SK-N-SH (cell line): ENCODE results near the gene NFILZ. TPM values are rescaled to one million over a fixed set of nuclear protein-coding genes. Genes with fewer than 3 reads are reported as not detected.

Experiments used
- CTCF ChIA-PET: fragments of 300-600, 350-600 bp; formaldehyde crosslinking; extraction: SDS; loops from one replicate; lab custom pipeline; 2021; lab: Yijun Ruan, JAX
- POLR2A ChIA-PET: fragments of 350-600 bp; sonication (Branson Sonifier 250); formaldehyde crosslinking; extraction: SDS; loops from one replicate; lab custom pipeline; 2020; ENCODE audit warnings: antibody characterized with exemption, inconsistent platforms; lab: Yijun Ruan, JAX
- DNase-seq: peaks from one replicate; pipeline ENCODE4 v3.0.0; 2012
- H2AFZ ChIP-seq: fragments of 200-600 bp; sonication (generic); 2 replicates; pipeline ENCODE4 v1.8.1; 2016; ENCODE audit warnings: antibody characterized with exemption, mild to moderate bottlenecking, low read depth
- H3F3A ChIP-seq: fragments of 200-600 bp; sonication (generic); replicated peaks from 2 replicates; pipeline ENCODE3; 2016; ENCODE audit warnings: antibody characterized with exemption, mild to moderate bottlenecking; ENCODE audit not compliant: insufficient read depth
- H3K27ac ChIP-seq, 2 experiments: fragments of 200-500 bp in 1 of 2; fragments of 200-600 bp in 1 of 2; sonication (Bioruptor generic) in 1 of 2; sonication (generic), shearing (Covaris generic) in 1 of 2; 2 replicates each; pipeline versions ENCODE4 v1.5.1 to v1.6.1; 2014 to 2016; ENCODE audit warnings: low read depth in 2 of 2, inconsistent platforms in 1 of 2, low read length in 1 of 2, mild to moderate bottlenecking in 1 of 2, mixed read lengths in 1 of 2
- H3K27me3 ChIP-seq: fragments of 200-600 bp; sonication (generic), shearing (Covaris generic); 2 replicates; pipeline ENCODE4 v1.6.1; 2016; ENCODE audit warnings: mixed run types; ENCODE audit not compliant: insufficient read depth
- H3K36me3 ChIP-seq, 2 experiments: fragments of 200-500 bp in 1 of 2; fragments of 200-600 bp in 1 of 2; sonication (Bioruptor generic) in 1 of 2; sonication (generic) in 1 of 2; replicated peaks in 1 of 2; 2 replicates each; pipeline versions ENCODE3 to v1.5.1; 2014 to 2016; ENCODE audit warnings: low read length in 1 of 2, mild to moderate bottlenecking in 1 of 2; ENCODE audit not compliant: insufficient read depth in 2 of 2, control insufficient read depth in 1 of 2
- H3K4me1 ChIP-seq, 2 experiments: fragments of 200-500 bp in 1 of 2; fragments of 200-600 bp in 1 of 2; sonication (Bioruptor generic) in 1 of 2; sonication (generic), shearing (Covaris generic) in 1 of 2; 2 replicates each; pipeline versions ENCODE4 v1.5.1 to v1.6.1; 2014 to 2016; ENCODE audit warnings: low read depth in 1 of 2, low read length in 1 of 2, mixed run types in 1 of 2; ENCODE audit not compliant: insufficient read depth in 2 of 2, control insufficient read depth in 1 of 2
- H3K4me2 ChIP-seq: fragments of 200-600 bp; sonication (generic), shearing (Covaris generic); 2 replicates; pipeline ENCODE4 v1.6.1; 2017; ENCODE audit warnings: mixed run types
- H3K4me3 ChIP-seq, 2 experiments: fragments of 200-500 bp in 1 of 2; fragments of 200-600 bp in 1 of 2; sonication (Bioruptor generic) in 1 of 2; sonication (generic), shearing (Covaris generic) in 1 of 2; 2 replicates each; pipeline versions ENCODE4 v1.5.1 to v1.8.1; 2014 to 2016; ENCODE audit warnings: low read depth in 2 of 2, inconsistent platforms in 1 of 2, low read length in 1 of 2, mild to moderate bottlenecking in 1 of 2, mixed read lengths in 1 of 2, moderate library complexity in 1 of 2
- H3K79me2 ChIP-seq: fragments of 200-600 bp; sonication (generic); 2 replicates; pipeline ENCODE4 v1.8.1; 2017; ENCODE audit warnings: mild to moderate bottlenecking; ENCODE audit not compliant: insufficient read depth
- H3K9ac ChIP-seq: fragments of 200-600 bp; sonication (generic); 2 replicates; pipeline ENCODE4 v1.6.1; 2017; ENCODE audit warnings: mixed run types
- H3K9me2 ChIP-seq: fragments of 200-600 bp; sonication (generic); 2 replicates; pipeline ENCODE4 v1.6.1; 2017; ENCODE audit warnings: mixed run types
- H3K9me3 ChIP-seq: fragments of 200-600 bp; sonication (generic); 2 replicates; pipeline ENCODE4 v1.6.1; 2017; ENCODE audit warnings: mixed run types, mild to moderate bottlenecking, moderate library complexity
- H4K20me1 ChIP-seq: fragments of 200-600 bp; sonication (generic); 2 replicates; pipeline ENCODE4 v1.6.1; 2017; ENCODE audit warnings: mild to moderate bottlenecking, mixed run types; ENCODE audit not compliant: insufficient read depth
- CHD2 ChIP-seq: fragments of 150-350 bp; IDR thresholded peaks from 2 replicates; pipeline ENCODE4 v1.6.1; 2018; ENCODE audit warnings: low read length; ENCODE audit not compliant: partially characterized antibody
- EZH2phosphoT487 ChIP-seq: fragments of 200-600 bp; sonication (generic); IDR thresholded peaks from 2 replicates; pipeline ENCODE4 v1.6.1; 2017; ENCODE audit warnings: low read depth, mixed run types, mild to moderate bottlenecking, antibody characterized with exemption, moderate library complexity, borderline replicate concordance
- FOXM1 ChIP-seq: IDR thresholded peaks from 2 replicates; pipeline ENCODE4 v1.4.0; 2012; ENCODE audit warnings: low read depth, mild to moderate bottlenecking
- JUND ChIP-seq: IDR thresholded peaks from 2 replicates; pipeline ENCODE4 v1.4.0; 2012
- MXI1 ChIP-seq: IDR thresholded peaks from 2 replicates; pipeline ENCODE4 v1.6.1; 2012; ENCODE audit warnings: mild to moderate bottlenecking, low read depth, low read length, improper control_type of control experiment
- POLR2AphosphoS5 ChIP-seq: IDR thresholded peaks from 2 replicates; pipeline ENCODE4 v1.6.1; 2012; ENCODE audit warnings: low read depth, low read length
- RAD21 ChIP-seq: IDR thresholded peaks from 2 replicates; pipeline ENCODE4 v1.6.1; 2012; ENCODE audit warnings: mild to moderate bottlenecking, low read length
- RCOR1 ChIP-seq: fragments of 150-350 bp; IDR thresholded peaks from 2 replicates; pipeline ENCODE4 v1.6.1; 2017; ENCODE audit warnings: antibody characterized with exemption, low read length
- RFX5 ChIP-seq: IDR thresholded peaks from 2 replicates; pipeline ENCODE4 v1.6.1; 2012; ENCODE audit warnings: mild to moderate bottlenecking, improper control_type of control experiment, low read length
- RXRA ChIP-seq: IDR thresholded peaks from 2 replicates; pipeline ENCODE4 v1.4.0; 2012; ENCODE audit warnings: low read depth, mild to moderate bottlenecking, borderline replicate concordance
- SMC3 ChIP-seq: IDR thresholded peaks from 2 replicates; pipeline ENCODE4 v1.6.1; 2012; ENCODE audit warnings: low read depth, low read length, improper control_type of control experiment
- TCF12 ChIP-seq: IDR thresholded peaks from 2 replicates; pipeline ENCODE4 v1.4.0; 2012
- TEAD4 ChIP-seq: IDR thresholded peaks from 2 replicates; pipeline ENCODE4 v1.4.0; 2012; ENCODE audit warnings: mild to moderate bottlenecking, borderline replicate concordance; ENCODE audit not compliant: insufficient read depth
- WGBS: methylation state at CpG from one replicate; pipeline ENCODE4 v1.1.6; 2017; ENCODE audit warnings: low lambda C conversion rate; 5-methylcytosine and 5-hydroxymethylcytosine counted together
- polyA plus RNA-seq, 3 experiments: library from polyadenylated mRNA; depleted of rRNA; stranded (reverse); fragments of >200 nt; gene quantifications; 2 replicates each; pipeline ENCODE4 v1.2.3, GENCODE V29; 2012
- TF ChIP-seq, protein P1 (sequence below): fragments of 200-600 bp; sonication (generic); IDR thresholded peaks from 2 replicates; pipeline ENCODE4 v1.6.1; 2017; ENCODE audit warnings: antibody characterized with exemption, mild to moderate bottlenecking, moderate library complexity
- TF ChIP-seq, protein P2 (sequence below): IDR thresholded peaks from 2 replicates; pipeline ENCODE4 v1.6.1; 2012; ENCODE audit warnings: mild to moderate bottlenecking, low read depth, low read length, moderate library complexity
- TF ChIP-seq, protein P3 (sequence below): IDR thresholded peaks from 2 replicates; pipeline ENCODE4; 2012
- TF ChIP-seq, protein P4 (sequence below): IDR thresholded peaks from 2 replicates; pipeline ENCODE4 v1.4.0; 2012; ENCODE audit warnings: low read depth, borderline replicate concordance
- TF ChIP-seq, protein P5 (sequence below): IDR thresholded peaks from 2 replicates; pipeline ENCODE4 v1.4.0; 2012; ENCODE audit warnings: low read depth, borderline replicate concordance

NFILZ gene
- polyA plus RNA-seq, 1 of the 3 experiments (the other 2 are of a cell fraction), result not detected

DNA sequence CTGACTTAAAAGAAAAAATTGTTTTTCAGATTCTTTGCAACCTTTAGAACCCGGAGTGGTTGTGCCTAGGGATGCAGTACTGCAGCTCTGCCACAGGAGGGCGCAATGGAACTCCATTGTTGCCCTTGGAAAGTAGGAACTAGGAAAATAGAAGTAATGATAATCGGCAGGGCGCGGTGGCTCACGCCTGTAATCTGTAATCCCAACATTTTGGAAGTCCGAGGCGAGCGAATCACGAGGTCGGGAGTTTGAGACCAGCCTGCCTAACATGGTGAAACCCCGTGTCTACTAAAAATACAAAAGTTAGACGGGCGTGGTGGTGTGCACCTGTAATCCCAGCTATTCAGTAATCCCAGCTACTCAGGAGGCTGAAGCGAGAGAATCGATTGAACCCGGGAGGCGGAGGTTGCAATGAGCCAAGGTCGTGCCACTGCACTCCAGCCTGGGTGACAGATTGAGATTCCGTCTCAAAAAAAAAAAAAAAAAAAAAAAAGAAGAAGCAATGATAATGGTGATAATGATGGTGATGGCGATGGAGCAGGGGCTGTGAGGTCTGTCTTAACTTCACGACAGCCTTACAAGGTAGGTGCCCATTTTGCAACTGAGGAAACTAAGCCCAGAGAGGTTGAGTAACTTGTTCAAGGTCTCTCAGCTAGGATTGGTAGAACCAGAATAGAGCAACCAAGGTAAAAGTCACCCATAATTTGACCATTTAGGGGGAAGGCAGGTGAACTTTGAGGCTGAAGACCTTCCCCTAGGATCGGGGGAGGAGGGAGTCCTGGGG, 14.4 kb upstream of the NFILZ start:
- no peaks in the 10 kb centered on the region for H3K9me2 ChIP-seq
- H3K27ac ChIP-seq, result no peak overlapping the region
- no peaks in the 10 kb centered on the region; a peak in 2 of 4 replicates for H3K4me1 ChIP-seq
- POLR2A ChIA-PET, result no interaction called here
- WGBS, result 9% methylated on average over 23 of the region's 23 CpGs
- no peaks in the 10 kb centered on the region for H3K9me3 ChIP-seq
- no peak overlapping the region for H2AFZ ChIP-seq
- H3K36me3 ChIP-seq, result no peaks in the 10 kb centered on the region
- H3K4me2 ChIP-seq, result no peak overlapping the region
- no peak overlapping the region for H3K9ac ChIP-seq
- no peaks in the 10 kb centered on the region for H4K20me1 ChIP-seq
- H3K4me3 ChIP-seq, result no peak overlapping the region; a peak in 1 of 4 replicates
- peaks cover 47% of the 10 kb centered on the region; the same call in 1 of the 2 replicates for H3K27me3 ChIP-seq
- peak; percentile 68 for DNase-seq
- no peaks in the 10 kb centered on the region for H3K79me2 ChIP-seq
- TF ChIP-seq TEAD4 (no peak), RAD21 (peak; percentile 64), SMC3 (peak; percentile 73)
- TF ChIP-seq, protein P1, sequence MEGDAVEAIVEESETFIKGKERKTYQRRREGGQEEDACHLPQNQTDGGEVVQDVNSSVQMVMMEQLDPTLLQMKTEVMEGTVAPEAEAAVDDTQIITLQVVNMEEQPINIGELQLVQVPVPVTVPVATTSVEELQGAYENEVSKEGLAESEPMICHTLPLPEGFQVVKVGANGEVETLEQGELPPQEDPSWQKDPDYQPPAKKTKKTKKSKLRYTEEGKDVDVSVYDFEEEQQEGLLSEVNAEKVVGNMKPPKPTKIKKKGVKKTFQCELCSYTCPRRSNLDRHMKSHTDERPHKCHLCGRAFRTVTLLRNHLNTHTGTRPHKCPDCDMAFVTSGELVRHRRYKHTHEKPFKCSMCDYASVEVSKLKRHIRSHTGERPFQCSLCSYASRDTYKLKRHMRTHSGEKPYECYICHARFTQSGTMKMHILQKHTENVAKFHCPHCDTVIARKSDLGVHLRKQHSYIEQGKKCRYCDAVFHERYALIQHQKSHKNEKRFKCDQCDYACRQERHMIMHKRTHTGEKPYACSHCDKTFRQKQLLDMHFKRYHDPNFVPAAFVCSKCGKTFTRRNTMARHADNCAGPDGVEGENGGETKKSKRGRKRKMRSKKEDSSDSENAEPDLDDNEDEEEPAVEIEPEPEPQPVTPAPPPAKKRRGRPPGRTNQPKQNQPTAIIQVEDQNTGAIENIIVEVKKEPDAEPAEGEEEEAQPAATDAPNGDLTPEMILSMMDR, result peak; percentile 97
- TF ChIP-seq, all 33 proteins: peak for 3
- peaks cover 3% of the 10 kb centered on the region for H3F3A ChIP-seq
- CTCF ChIA-PET, result interaction anchor here (0.6 to 13.7 kb wide), 10 partner anchors 12 to 459 kb away, joined by 3 to 112 read pairs (median 4); partner anchors contain the start of gene MYO1F

DNA sequence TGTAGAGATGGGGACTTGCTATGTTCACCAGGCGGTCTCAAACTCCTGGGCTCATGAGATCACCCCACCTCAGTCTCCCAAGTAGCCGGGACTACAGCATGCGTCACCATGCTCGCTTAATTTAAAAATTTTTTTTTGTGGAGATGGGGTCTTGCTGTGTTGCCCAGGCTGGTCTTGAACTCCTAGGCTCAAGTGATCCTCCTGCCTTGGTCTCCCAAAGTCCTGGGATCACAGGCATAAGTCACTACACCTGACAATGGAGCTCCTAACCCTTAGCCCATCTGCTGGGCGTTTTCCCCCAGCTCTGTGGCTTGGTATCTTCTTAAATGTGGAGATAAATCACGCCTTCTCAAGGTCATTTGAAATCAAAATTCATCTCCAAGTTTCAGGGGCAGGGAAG, 13.6 kb upstream of the NFILZ start:
- Histone ChIP-seq H3K4me1 (no peaks in the 10 kb centered on the region; a peak in 1 of 4 replicates), H3K27me3 (peaks cover 53% of the 10 kb centered on the region; the same call in 1 of the 2 replicates), H3K36me3 (no peaks in the 10 kb centered on the region), H2AFZ (no peak overlapping the region), H3K9ac (no peak overlapping the region), H3F3A (peaks cover 3% of the 10 kb centered on the region), H3K9me3 (no peaks in the 10 kb centered on the region), H3K27ac (no peak overlapping the region), H3K79me2 (no peaks in the 10 kb centered on the region), H4K20me1 (no peaks in the 10 kb centered on the region), H3K4me3 (no peak overlapping the region), H3K4me2 (no peak overlapping the region), H3K9me2 (no peaks in the 10 kb centered on the region)
- DNase-seq, result no peak
- ChIA-PET POLR2A (no interaction called here), CTCF (interaction anchor here (1.1 to 13.7 kb wide), 5 partner anchors 13 to 102 kb away, joined by 3 to 112 read pairs (median 17); partner anchors contain the start of gene MYO1F)
- WGBS, result 21% methylated on average over 6 of the region's 6 CpGs
- TF ChIP-seq CHD2 (no peak), RCOR1 (no peak), FOXM1 (no peak), MXI1 (no peak), TCF12 (no peak), EZH2phosphoT487 (no peak), JUND (no peak), RXRA (no peak), POLR2AphosphoS5 (no peak), RFX5 (no peak)
- TF ChIP-seq, protein P2, sequence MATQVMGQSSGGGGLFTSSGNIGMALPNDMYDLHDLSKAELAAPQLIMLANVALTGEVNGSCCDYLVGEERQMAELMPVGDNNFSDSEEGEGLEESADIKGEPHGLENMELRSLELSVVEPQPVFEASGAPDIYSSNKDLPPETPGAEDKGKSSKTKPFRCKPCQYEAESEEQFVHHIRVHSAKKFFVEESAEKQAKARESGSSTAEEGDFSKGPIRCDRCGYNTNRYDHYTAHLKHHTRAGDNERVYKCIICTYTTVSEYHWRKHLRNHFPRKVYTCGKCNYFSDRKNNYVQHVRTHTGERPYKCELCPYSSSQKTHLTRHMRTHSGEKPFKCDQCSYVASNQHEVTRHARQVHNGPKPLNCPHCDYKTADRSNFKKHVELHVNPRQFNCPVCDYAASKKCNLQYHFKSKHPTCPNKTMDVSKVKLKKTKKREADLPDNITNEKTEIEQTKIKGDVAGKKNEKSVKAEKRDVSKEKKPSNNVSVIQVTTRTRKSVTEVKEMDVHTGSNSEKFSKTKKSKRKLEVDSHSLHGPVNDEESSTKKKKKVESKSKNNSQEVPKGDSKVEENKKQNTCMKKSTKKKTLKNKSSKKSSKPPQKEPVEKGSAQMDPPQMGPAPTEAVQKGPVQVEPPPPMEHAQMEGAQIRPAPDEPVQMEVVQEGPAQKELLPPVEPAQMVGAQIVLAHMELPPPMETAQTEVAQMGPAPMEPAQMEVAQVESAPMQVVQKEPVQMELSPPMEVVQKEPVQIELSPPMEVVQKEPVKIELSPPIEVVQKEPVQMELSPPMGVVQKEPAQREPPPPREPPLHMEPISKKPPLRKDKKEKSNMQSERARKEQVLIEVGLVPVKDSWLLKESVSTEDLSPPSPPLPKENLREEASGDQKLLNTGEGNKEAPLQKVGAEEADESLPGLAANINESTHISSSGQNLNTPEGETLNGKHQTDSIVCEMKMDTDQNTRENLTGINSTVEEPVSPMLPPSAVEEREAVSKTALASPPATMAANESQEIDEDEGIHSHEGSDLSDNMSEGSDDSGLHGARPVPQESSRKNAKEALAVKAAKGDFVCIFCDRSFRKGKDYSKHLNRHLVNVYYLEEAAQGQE, result no peak
- TF ChIP-seq, protein P3, sequence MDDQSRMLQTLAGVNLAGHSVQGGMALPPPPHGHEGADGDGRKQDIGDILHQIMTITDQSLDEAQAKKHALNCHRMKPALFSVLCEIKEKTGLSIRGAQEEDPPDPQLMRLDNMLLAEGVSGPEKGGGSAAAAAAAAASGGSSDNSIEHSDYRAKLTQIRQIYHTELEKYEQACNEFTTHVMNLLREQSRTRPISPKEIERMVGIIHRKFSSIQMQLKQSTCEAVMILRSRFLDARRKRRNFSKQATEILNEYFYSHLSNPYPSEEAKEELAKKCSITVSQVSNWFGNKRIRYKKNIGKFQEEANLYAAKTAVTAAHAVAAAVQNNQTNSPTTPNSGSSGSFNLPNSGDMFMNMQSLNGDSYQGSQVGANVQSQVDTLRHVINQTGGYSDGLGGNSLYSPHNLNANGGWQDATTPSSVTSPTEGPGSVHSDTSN, result no peak
- TF ChIP-seq, protein P4, sequence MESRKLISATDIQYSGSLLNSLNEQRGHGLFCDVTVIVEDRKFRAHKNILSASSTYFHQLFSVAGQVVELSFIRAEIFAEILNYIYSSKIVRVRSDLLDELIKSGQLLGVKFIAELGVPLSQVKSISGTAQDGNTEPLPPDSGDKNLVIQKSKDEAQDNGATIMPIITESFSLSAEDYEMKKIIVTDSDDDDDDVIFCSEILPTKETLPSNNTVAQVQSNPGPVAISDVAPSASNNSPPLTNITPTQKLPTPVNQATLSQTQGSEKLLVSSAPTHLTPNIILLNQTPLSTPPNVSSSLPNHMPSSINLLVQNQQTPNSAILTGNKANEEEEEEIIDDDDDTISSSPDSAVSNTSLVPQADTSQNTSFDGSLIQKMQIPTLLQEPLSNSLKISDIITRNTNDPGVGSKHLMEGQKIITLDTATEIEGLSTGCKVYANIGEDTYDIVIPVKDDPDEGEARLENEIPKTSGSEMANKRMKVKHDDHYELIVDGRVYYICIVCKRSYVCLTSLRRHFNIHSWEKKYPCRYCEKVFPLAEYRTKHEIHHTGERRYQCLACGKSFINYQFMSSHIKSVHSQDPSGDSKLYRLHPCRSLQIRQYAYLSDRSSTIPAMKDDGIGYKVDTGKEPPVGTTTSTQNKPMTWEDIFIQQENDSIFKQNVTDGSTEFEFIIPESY, result no peak
- TF ChIP-seq, protein P5, sequence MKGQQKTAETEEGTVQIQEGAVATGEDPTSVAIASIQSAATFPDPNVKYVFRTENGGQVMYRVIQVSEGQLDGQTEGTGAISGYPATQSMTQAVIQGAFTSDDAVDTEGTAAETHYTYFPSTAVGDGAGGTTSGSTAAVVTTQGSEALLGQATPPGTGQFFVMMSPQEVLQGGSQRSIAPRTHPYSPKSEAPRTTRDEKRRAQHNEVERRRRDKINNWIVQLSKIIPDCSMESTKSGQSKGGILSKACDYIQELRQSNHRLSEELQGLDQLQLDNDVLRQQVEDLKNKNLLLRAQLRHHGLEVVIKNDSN, result no peak
